Gastrocnemius medialis (tissue), 4 donors: ENCODE measurements around the gene UBA1. TPM values are rescaled to one million over a fixed set of nuclear protein-coding genes. Genes with fewer than 3 reads are reported as not detected.

ENCODE experiments used
- ATAC-seq, 2 donors: fragments of 150-250 bp; one replicate each; pipeline ENCODE4 v1.9.1; 2016
- DNase-seq, 2 donors: peaks; one replicate each; pipeline ENCODE4 v3.0.0-alpha.2; 2019
- H3K27ac ChIP-seq, 4 donors: fragments of 200-600 bp; sonication (generic); 1 replicate in 1 of 4; 2 replicates in 3 of 4; pipeline ENCODE4 v1.5.1; 2016 to 2018; ENCODE audit warnings: mild to moderate bottlenecking in 2 of 4, moderate library complexity in 1 of 4
- H3K27me3 ChIP-seq, 3 donors: fragments of 200-600 bp; sonication (generic) in 2 of 3; 1 replicate in 1 of 3; 2 replicates in 2 of 3; pipeline versions ENCODE4 v1.5.1 to v1.6.0; 2016 to 2019; ENCODE audit warnings: mild to moderate bottlenecking in 1 of 3, moderate library complexity in 1 of 3
- H3K36me3 ChIP-seq, 2 donors: fragments of 200-600 bp; sonication (generic) in 1 of 2; one replicate each; pipeline ENCODE4 v1.5.1; 2017 to 2018
- H3K4me1 ChIP-seq, 2 donors: fragments of 200-600 bp; sonication (generic) in 1 of 2; one replicate each; pipeline ENCODE4 v1.5.1; 2016 to 2017; ENCODE audit warnings: mild to moderate bottlenecking in 2 of 2
- H3K4me3 ChIP-seq, 4 donors: fragments of 200-600 bp; sonication (generic) in 3 of 4; 1 replicate in 1 of 4; 2 replicates in 3 of 4; pipeline ENCODE4 v1.5.1; 2016 to 2019; ENCODE audit warnings: mild to moderate bottlenecking in 2 of 4
- H3K9me3 ChIP-seq, 3 donors: fragments of 200-600 bp; sonication (generic) in 2 of 3; 1 replicate in 1 of 3; 2 replicates in 2 of 3; pipeline ENCODE4 v1.5.1; 2016 to 2019
- POLR2A ChIP-seq, 2 donors: fragments of 450-650 bp; IDR thresholded peaks; one replicate each; pipeline ENCODE4 v1.6.1; 2017; ENCODE audit warnings: antibody characterized with exemption in 2 of 2, mild to moderate bottlenecking in 2 of 2, moderate library complexity in 2 of 2
- in situ Hi-C, 4 donors: fragments of 200-750 bp; cut with MboI; loops; one replicate each; pipeline versions ENCODE4 v1.15.0 to v1.8.0; 2017; ENCODE audit warnings: low sequenced_read_pairs in 4 of 4
- intact Hi-C: fragments of 100-400 bp; cut with DNase I; formaldehyde crosslinking; loops from one replicate; pipeline ENCODE4 v1.15.1; 2023; ENCODE audit warnings: low total_unique reads
- total RNA-seq, 4 donors: library from RNA; depleted of rRNA; stranded (reverse); fragments of >200 nt; gene quantifications; one replicate each; pipeline versions ENCODE4 v1.1.0 to v1.2.3, GENCODE V29; 2016
- TF ChIP-seq, protein P1 (sequence below), 5 experiments: fragments of 450-650 bp in 3 of 5; fragments of 200-600 bp in 2 of 5; sonication (generic) in 2 of 5; IDR thresholded peaks in 4 of 5; conservative IDR thresholded peaks in 1 of 5; 1 replicate in 4 of 5; 2 replicates in 1 of 5; pipeline ENCODE4 v1.5.1; 2016 to 2019; ENCODE audit warnings: antibody characterized with exemption in 5 of 5, mild to moderate bottlenecking in 3 of 5, moderate library complexity in 3 of 5

UBA1 gene
- total RNA-seq, 4 donors from 2014 or later = 113 to 181 (median 162) TPM

DNA sequence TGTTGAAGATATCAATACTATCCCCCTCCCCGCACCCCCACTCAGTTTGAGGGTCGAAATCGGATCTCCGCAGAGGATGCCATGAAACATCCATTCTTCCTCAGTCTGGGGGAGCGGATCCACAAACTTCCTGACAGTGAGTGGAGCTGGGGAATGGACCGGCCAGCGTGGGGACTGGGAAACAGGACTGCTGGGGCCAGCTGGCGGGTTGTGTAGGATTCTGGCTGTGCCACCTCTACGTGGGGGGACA lies 33.6 kb downstream of the UBA1 start:
- no peak overlapping the region for H3K27ac ChIP-seq
- no peaks in the 10 kb centered on the region for H3K4me1 ChIP-seq
- DNase-seq (no peak), ATAC-seq (no peak)
- no peaks in the 10 kb centered on the region for H3K9me3 ChIP-seq
- H3K36me3 ChIP-seq = peaks cover 0 to 63% of the 10 kb centered on the region in 2 donors
- in situ Hi-C loops (no loop called here), intact Hi-C loops (no loop called here)
- no peaks in the 10 kb centered on the region for H3K27me3 ChIP-seq
- TF ChIP-seq POLR2A (IDR thresholded peaks at IDR 0.05) = no peak
- TF ChIP-seq, protein P1, sequence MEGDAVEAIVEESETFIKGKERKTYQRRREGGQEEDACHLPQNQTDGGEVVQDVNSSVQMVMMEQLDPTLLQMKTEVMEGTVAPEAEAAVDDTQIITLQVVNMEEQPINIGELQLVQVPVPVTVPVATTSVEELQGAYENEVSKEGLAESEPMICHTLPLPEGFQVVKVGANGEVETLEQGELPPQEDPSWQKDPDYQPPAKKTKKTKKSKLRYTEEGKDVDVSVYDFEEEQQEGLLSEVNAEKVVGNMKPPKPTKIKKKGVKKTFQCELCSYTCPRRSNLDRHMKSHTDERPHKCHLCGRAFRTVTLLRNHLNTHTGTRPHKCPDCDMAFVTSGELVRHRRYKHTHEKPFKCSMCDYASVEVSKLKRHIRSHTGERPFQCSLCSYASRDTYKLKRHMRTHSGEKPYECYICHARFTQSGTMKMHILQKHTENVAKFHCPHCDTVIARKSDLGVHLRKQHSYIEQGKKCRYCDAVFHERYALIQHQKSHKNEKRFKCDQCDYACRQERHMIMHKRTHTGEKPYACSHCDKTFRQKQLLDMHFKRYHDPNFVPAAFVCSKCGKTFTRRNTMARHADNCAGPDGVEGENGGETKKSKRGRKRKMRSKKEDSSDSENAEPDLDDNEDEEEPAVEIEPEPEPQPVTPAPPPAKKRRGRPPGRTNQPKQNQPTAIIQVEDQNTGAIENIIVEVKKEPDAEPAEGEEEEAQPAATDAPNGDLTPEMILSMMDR (IDR thresholded peaks at IDR 0.05 in 4 of 5, conservative IDR thresholded peaks at IDR 0.05 in 1 of 5) = no peak
- H3K4me3 ChIP-seq = no peak overlapping the region

DNA sequence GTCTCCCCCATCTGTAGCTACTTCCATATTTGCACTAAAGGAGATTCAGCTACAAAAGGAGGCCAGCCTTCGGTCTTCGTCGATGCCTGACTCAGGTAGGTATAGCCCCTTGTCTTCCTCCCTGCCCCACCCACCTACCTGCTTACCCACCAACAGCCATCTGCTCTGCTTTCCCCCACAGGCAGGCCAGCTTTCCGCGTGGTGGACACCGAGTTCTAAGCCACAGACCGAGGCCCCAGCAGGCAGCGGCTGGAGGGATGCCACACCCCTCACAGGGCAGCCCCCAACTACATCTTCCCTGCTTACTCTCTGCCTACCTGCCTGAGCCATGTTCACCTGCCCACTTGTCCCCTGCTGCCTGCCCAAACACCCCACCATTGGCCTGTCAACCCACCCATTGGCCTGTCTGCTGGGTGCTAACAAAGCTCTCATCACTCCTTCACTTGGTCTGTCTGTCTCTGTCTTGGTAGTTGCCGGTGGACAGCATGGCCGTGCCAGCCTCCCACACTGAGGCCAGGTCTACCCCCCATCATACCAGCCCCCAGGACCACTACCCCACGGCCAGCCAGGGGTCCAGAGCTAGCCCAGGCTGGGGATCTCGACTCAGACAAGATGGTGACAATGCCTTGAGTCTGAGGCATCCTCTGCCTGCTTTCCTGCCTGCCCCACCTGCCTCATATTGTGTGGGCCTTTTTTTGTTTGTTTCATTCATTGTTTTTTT lies 35.1 kb downstream of the UBA1 start:
- H3K9me3 ChIP-seq = no peaks in the 10 kb centered on the region
- intact Hi-C loops = no loop called here
- H3K36me3 ChIP-seq = peaks cover 0 to 59% of the 10 kb centered on the region in 2 donors
- H3K4me3 ChIP-seq = no peak overlapping the region
- H3K27me3 ChIP-seq = no peaks in the 10 kb centered on the region
- in situ Hi-C loops = no loop called here
- ATAC-seq (no peak), DNase-seq (no peak)
- no peak overlapping the region for H3K27ac ChIP-seq
- H3K4me1 ChIP-seq = no peaks in the 10 kb centered on the region
- TF ChIP-seq POLR2A (IDR thresholded peaks at IDR 0.05) = no peak
- TF ChIP-seq, protein P1 (IDR thresholded peaks at IDR 0.05 in 4 of 5, conservative IDR thresholded peaks at IDR 0.05 in 1 of 5) = no peak

DNA sequence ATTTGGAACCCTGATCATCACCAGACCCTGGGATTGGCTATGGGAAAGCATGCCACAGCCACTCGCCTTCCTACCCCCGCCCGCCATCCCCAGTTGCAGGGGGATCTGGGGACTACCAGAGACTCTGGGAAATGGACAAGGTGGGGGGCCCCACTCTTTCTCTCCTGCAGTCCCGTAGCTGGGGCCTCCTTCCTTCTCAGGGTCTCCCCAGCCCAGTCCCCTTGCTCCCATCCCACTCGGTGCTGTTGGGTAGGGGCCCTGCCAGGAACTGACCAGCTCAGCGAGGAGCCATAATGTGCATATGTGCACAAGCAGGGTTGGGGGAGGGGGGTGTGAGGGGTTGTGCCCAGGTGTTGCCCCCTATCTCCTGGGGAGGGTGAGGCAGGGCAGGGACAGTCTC lies 35.8 kb downstream of the UBA1 start:
- Histone ChIP-seq H3K9me3 (no peaks in the 10 kb centered on the region), H3K4me3 (no peak overlapping the region), H3K27me3 (no peaks in the 10 kb centered on the region), H3K36me3 (peaks cover 0 to 52% of the 10 kb centered on the region in 2 donors), H3K4me1 (peaks cover 0 to 2% of the 10 kb centered on the region in 2 donors), H3K27ac (no peak overlapping the region)
- intact Hi-C loops (no loop called here), in situ Hi-C loops (no loop called here)
- TF ChIP-seq, protein P1 (IDR thresholded peaks at IDR 0.05 in 4 of 5, conservative IDR thresholded peaks at IDR 0.05 in 1 of 5) = no peak
- TF ChIP-seq POLR2A (IDR thresholded peaks at IDR 0.05) = no peak
- DNase-seq = no peak
- no peak for ATAC-seq

DNA sequence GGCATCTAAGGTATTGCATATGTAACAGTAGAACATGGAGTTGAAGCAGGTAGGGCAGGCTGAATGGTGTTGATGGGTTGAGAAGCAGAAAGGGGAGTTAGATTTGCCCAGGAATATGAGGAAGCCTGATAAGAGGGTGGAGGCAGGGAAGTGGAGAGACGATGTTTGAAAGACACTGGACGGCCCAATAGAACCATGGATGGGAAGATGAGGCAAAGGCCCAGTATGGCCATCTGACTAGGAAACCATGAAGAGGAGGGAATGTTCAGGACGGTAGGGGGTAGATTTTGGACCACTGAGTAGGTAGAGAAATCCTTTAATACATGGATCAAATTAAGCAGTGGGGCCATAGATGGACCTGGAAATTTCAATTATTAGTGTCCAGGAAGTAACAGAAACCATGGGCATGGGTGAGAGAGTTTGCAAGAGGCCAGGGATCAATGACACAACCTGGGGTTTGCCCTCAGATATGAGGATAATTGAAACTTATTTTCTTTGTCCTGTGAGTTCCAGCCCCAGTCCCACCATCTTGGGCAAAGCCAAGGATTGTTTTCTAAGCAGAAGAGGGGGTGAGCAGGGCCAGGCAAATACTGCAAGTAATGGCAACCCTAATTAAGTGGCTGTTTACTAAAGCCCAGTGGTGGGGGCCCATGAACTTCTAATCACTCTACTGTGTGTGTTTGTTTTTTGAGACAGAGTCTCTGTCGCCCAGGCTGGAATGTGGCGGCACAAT lies 36.7 kb downstream of the UBA1 start:
- intact Hi-C loops (loop anchor here (5.0 kb wide), 1 partner anchor 292 kb away; no protein-coding TSS in a partner anchor), in situ Hi-C loops (no loop called here)
- H3K36me3 ChIP-seq = peaks cover 0 to 43% of the 10 kb centered on the region in 2 donors
- ATAC-seq (no peak), DNase-seq (no peak)
- peaks cover 0 to 3% of the 10 kb centered on the region in 2 donors for H3K4me1 ChIP-seq
- no peaks in the 10 kb centered on the region for H3K27me3 ChIP-seq
- no peak overlapping the region for H3K27ac ChIP-seq
- no peak overlapping the region for H3K4me3 ChIP-seq
- TF ChIP-seq, protein P1 (IDR thresholded peaks at IDR 0.05 in 4 of 5, conservative IDR thresholded peaks at IDR 0.05 in 1 of 5) = no peak
- TF ChIP-seq POLR2A (IDR thresholded peaks at IDR 0.05) = no peak
- H3K9me3 ChIP-seq = no peaks in the 10 kb centered on the region
